ENCODE results near the gene KIAA1614.

KIAA1614 gene

DNA sequence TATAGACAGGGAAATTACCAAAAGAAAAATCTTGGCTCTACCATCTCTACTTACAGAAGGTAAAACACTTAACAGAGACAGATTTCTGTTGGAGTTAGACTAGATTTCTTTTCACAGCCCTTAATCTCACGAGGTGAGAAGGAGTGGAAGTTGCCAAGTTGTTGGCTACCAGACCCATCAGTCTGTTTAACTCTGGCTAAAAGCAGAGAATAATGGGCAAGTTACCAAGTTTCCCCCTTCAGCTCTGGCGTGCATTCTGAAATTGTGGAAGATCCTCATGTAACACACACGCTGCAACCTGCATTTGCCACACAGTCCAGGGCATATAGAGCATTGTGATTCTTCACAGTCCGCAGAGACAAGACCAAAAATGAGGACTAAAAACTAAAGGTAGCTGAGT lies 60.7 kb downstream of the KIAA1614 start:
- TF ChIP-seq, protein P1, sequence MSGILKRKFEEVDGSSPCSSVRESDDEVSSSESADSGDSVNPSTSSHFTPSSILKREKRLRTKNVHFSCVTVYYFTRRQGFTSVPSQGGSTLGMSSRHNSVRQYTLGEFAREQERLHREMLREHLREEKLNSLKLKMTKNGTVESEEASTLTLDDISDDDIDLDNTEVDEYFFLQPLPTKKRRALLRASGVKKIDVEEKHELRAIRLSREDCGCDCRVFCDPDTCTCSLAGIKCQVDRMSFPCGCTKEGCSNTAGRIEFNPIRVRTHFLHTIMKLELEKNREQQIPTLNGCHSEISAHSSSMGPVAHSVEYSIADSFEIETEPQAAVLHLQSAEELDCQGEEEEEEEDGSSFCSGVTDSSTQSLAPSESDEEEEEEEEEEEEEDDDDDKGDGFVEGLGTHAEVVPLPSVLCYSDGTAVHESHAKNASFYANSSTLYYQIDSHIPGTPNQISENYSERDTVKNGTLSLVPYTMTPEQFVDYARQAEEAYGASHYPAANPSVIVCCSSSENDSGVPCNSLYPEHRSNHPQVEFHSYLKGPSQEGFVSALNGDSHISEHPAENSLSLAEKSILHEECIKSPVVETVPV (CRISPR knock-in tag; IDR thresholded peaks at IDR 0.05): no peak
- TF ChIP-seq, protein P2, sequence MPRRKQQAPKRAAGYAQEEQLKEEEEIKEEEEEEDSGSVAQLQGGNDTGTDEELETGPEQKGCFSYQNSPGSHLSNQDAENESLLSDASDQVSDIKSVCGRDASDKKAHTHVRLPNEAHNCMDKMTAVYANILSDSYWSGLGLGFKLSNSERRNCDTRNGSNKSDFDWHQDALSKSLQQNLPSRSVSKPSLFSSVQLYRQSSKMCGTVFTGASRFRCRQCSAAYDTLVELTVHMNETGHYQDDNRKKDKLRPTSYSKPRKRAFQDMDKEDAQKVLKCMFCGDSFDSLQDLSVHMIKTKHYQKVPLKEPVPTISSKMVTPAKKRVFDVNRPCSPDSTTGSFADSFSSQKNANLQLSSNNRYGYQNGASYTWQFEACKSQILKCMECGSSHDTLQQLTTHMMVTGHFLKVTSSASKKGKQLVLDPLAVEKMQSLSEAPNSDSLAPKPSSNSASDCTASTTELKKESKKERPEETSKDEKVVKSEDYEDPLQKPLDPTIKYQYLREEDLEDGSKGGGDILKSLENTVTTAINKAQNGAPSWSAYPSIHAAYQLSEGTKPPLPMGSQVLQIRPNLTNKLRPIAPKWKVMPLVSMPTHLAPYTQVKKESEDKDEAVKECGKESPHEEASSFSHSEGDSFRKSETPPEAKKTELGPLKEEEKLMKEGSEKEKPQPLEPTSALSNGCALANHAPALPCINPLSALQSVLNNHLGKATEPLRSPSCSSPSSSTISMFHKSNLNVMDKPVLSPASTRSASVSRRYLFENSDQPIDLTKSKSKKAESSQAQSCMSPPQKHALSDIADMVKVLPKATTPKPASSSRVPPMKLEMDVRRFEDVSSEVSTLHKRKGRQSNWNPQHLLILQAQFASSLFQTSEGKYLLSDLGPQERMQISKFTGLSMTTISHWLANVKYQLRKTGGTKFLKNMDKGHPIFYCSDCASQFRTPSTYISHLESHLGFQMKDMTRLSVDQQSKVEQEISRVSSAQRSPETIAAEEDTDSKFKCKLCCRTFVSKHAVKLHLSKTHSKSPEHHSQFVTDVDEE (CRISPR knock-in tag; IDR thresholded peaks at IDR 0.05): no peak
- TF ChIP-seq, protein P3, sequence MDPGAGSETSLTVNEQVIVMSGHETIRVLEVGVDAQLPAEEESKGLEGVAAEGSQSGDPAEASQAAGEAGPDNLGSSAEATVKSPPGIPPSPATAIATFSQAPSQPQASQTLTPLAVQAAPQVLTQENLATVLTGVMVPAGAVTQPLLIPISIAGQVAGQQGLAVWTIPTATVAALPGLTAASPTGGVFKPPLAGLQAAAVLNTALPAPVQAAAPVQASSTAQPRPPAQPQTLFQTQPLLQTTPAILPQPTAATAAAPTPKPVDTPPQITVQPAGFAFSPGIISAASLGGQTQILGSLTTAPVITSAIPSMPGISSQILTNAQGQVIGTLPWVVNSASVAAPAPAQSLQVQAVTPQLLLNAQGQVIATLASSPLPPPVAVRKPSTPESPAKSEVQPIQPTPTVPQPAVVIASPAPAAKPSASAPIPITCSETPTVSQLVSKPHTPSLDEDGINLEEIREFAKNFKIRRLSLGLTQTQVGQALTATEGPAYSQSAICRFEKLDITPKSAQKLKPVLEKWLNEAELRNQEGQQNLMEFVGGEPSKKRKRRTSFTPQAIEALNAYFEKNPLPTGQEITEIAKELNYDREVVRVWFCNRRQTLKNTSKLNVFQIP (CRISPR knock-in tag; IDR thresholded peaks at IDR 0.05; ENCODE audit: borderline replicate concordance, low read depth): no peak
- TF ChIP-seq ZNF8 (CRISPR knock-in tag; IDR thresholded peaks at IDR 0.05) (no peak), TOX (CRISPR knock-in tag; IDR thresholded peaks at IDR 0.05; ENCODE audit: borderline replicate concordance) (no peak), TCF4 (CRISPR knock-in tag; IDR thresholded peaks at IDR 0.05; ENCODE audit: borderline replicate concordance) (no peak), ISL1 (CRISPR knock-in tag; IDR thresholded peaks at IDR 0.05) (no peak), RARB (CRISPR knock-in tag; IDR thresholded peaks at IDR 0.05) (no peak), OSR1 (CRISPR knock-in tag; IDR thresholded peaks at IDR 0.05) (no peak), ZC3H10 (CRISPR knock-in tag; IDR thresholded peaks at IDR 0.05) (no peak), ZNF70 (CRISPR knock-in tag; IDR thresholded peaks at IDR 0.05) (no peak), CSDC2 (CRISPR knock-in tag; IDR thresholded peaks at IDR 0.05) (no peak), ZFP3 (CRISPR knock-in tag; IDR thresholded peaks at IDR 0.05) (no peak), BACH2 (CRISPR knock-in tag; IDR thresholded peaks at IDR 0.05; ENCODE audit: borderline replicate concordance) (no peak), ZNF565 (CRISPR knock-in tag; conservative IDR thresholded peaks at IDR 0.05; ENCODE audit: low read depth) (no peak), ARNTL (CRISPR knock-in tag; IDR thresholded peaks at IDR 0.05; ENCODE audit: borderline replicate concordance, low read depth) (no peak), PPARA (CRISPR knock-in tag; IDR thresholded peaks at IDR 0.05; ENCODE audit: borderline replicate concordance) (no peak)
- TF ChIP-seq, protein P4, sequence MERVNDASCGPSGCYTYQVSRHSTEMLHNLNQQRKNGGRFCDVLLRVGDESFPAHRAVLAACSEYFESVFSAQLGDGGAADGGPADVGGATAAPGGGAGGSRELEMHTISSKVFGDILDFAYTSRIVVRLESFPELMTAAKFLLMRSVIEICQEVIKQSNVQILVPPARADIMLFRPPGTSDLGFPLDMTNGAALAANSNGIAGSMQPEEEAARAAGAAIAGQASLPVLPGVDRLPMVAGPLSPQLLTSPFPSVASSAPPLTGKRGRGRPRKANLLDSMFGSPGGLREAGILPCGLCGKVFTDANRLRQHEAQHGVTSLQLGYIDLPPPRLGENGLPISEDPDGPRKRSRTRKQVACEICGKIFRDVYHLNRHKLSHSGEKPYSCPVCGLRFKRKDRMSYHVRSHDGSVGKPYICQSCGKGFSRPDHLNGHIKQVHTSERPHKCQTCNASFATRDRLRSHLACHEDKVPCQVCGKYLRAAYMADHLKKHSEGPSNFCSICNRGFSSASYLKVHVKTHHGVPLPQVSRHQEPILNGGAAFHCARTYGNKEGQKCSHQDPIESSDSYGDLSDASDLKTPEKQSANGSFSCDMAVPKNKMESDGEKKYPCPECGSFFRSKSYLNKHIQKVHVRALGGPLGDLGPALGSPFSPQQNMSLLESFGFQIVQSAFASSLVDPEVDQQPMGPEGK (CRISPR knock-in tag; IDR thresholded peaks at IDR 0.05; ENCODE audit: borderline replicate concordance): no peak

DNA sequence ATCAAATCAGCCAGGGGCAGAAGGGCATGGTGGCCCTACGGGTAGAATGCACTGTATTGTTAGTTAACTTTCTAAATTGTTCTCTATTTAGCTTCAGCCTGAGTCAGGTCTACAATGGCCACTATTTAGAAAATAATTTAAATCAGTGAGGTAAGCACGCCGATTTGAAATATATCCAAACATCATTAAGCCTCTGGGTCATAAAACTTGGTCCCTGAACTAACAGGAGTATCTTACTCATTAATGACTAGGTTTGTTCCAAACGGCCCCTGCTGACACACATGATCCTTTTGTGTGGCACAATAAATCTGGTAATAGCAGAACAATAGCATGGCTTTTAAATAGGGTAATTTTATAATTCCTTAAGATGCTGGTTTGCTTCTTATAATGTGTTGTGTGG lies 61.5 kb downstream of the KIAA1614 start:
- ATAC-seq: no peak
- TF ChIP-seq, protein P1 (CRISPR knock-in tag; IDR thresholded peaks at IDR 0.05): no peak
- TF ChIP-seq SNAI2 (CRISPR knock-in tag; IDR thresholded peaks at IDR 0.05): no peak
- TF ChIP-seq CSDC2 (CRISPR knock-in tag; IDR thresholded peaks at IDR 0.05): no peak
- TF ChIP-seq, protein P5, sequence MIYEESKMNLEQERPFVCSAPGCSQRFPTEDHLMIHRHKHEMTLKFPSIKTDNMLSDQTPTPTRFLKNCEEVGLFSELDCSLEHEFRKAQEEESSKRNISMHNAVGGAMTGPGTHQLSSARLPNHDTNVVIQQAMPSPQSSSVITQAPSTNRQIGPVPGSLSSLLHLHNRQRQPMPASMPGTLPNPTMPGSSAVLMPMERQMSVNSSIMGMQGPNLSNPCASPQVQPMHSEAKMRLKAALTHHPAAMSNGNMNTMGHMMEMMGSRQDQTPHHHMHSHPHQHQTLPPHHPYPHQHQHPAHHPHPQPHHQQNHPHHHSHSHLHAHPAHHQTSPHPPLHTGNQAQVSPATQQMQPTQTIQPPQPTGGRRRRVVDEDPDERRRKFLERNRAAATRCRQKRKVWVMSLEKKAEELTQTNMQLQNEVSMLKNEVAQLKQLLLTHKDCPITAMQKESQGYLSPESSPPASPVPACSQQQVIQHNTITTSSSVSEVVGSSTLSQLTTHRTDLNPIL (CRISPR knock-in tag; IDR thresholded peaks at IDR 0.05; ENCODE audit: low read depth): no peak
- no peak for TF ChIP-seq BACH2 (CRISPR knock-in tag; IDR thresholded peaks at IDR 0.05; ENCODE audit: borderline replicate concordance)
- no peak for TF ChIP-seq GLIS3 (CRISPR knock-in tag; IDR thresholded peaks at IDR 0.05)
- TF ChIP-seq, protein P2 (CRISPR knock-in tag; IDR thresholded peaks at IDR 0.05): no peak
- TF ChIP-seq ZC3H10 (CRISPR knock-in tag; IDR thresholded peaks at IDR 0.05): no peak
- no peak for TF ChIP-seq OSR1 (CRISPR knock-in tag; IDR thresholded peaks at IDR 0.05)
- TF ChIP-seq ARNTL (CRISPR knock-in tag; IDR thresholded peaks at IDR 0.05; ENCODE audit: borderline replicate concordance, low read depth): no peak
- TF ChIP-seq ZFP3 (CRISPR knock-in tag; IDR thresholded peaks at IDR 0.05): no peak
- TF ChIP-seq ESRRG (CRISPR knock-in tag; IDR thresholded peaks at IDR 0.05): no peak
- TF ChIP-seq PPARA (CRISPR knock-in tag; IDR thresholded peaks at IDR 0.05; ENCODE audit: borderline replicate concordance): no peak
- TF ChIP-seq TCF4 (CRISPR knock-in tag; IDR thresholded peaks at IDR 0.05; ENCODE audit: borderline replicate concordance): no peak
- no peak for TF ChIP-seq ZFP30 (CRISPR knock-in tag; IDR thresholded peaks at IDR 0.05)
- TF ChIP-seq ISL1 (CRISPR knock-in tag; IDR thresholded peaks at IDR 0.05): no peak

More for the DNA sequence above, 60.7 kb downstream of the KIAA1614 start:
- no peak for ATAC-seq

Data from SK-N-SH treated with all-trans-retinoic acid at 6 μM for 48 hours (cell line).